Transverse colon (tissue), 4 donors: Measurements from ENCODE around the gene GPRIN3. TPM values are rescaled to one million over a fixed set of nuclear protein-coding genes. Genes with fewer than 3 reads are reported as not detected.
A peak's percentile ranks its signal among the peaks of the same experiment; 100 is the strongest.

Experiments used
- DNase-seq: peaks from one replicate; pipeline ENCODE4 v3.0.0-alpha.2; 2019
- H3K27ac ChIP-seq, 4 donors: fragments of 200-600 bp; sonication (generic); 2 replicates each; pipeline ENCODE4 v1.5.1; 2016 to 2018; ENCODE audit warnings: inconsistent platforms in 4 of 4
- H3K27me3 ChIP-seq: fragments of 200-600 bp; sonication (generic); 2 replicates; pipeline ENCODE4 v1.5.1; 2017; ENCODE audit warnings: inconsistent platforms
- H3K36me3 ChIP-seq, 4 donors: fragments of 200-600 bp; sonication (generic); 2 replicates each; pipeline ENCODE4 v1.5.1; 2017 to 2019; ENCODE audit warnings: inconsistent platforms in 4 of 4
- H3K4me1 ChIP-seq, 4 donors: fragments of 200-600 bp; sonication (generic); 2 replicates each; pipeline ENCODE4 v1.5.1; 2017 to 2020; ENCODE audit warnings: inconsistent platforms in 4 of 4
- H3K4me3 ChIP-seq, 4 donors: fragments of 200-600 bp; sonication (generic); 1 replicate in 1 of 4; 2 replicates in 3 of 4; pipeline versions ENCODE4 v1.5.1 to v1.6.1; 2017 to 2019; ENCODE audit warnings: inconsistent platforms in 4 of 4
- H3K9me3 ChIP-seq, 2 donors: fragments of 200-600 bp; sonication (generic); 2 replicates each; pipeline ENCODE4 v1.5.1; 2017 to 2019; ENCODE audit warnings: inconsistent platforms in 2 of 2
- EP300 ChIP-seq: sonication (generic); formaldehyde crosslinking; IDR thresholded peaks from one replicate; pipeline ENCODE4 v1.6.1; 2017; ENCODE audit warnings: antibody characterized with exemption, low read depth
- POLR2A ChIP-seq: fragments of 450-650 bp; IDR thresholded peaks from one replicate; pipeline ENCODE4 v1.6.1; 2016; ENCODE audit warnings: antibody characterized with exemption, mild to moderate bottlenecking, moderate library complexity
- POLR2AphosphoS5 ChIP-seq, 3 donors: sonication (generic); formaldehyde crosslinking; IDR thresholded peaks; one replicate each; pipeline ENCODE4 v1.6.1; 2016; ENCODE audit warnings: antibody characterized with exemption in 3 of 3
- WGBS, 2 donors: methylation state at CpG; one replicate each; pipeline ENCODE4 v1.1.5; 2018; ENCODE audit warnings: low coverage in 1 of 2; 5-methylcytosine and 5-hydroxymethylcytosine counted together
- in situ Hi-C, 4 donors: fragments of 200-750 bp; cut with MboI; loops; one replicate each; pipeline versions ENCODE4 v1.15.0 to v1.15.1; 2017; ENCODE audit warnings: low sequenced_read_pairs in 3 of 4, low pct_ligation_motif_present in 1 of 4, low pct_unique_long_range_greater_than_20kb in 1 of 4
- intact Hi-C: fragments of 100-400 bp; cut with DNase I; formaldehyde crosslinking; loops from one replicate; pipeline ENCODE4 v1.15.1; 2023; ENCODE audit warnings: low total_unique reads
- total RNA-seq, 4 donors: library from RNA; depleted of rRNA; stranded (reverse); fragments of >200 nt; gene quantifications; one replicate each; pipeline ENCODE4 v1.1.0, GENCODE V29; 2016
- TF ChIP-seq, protein P1 (sequence below), 5 experiments: fragments of 200-600 bp in 3 of 5; fragments of 450-650 bp in 2 of 5; sonication (generic) in 3 of 5; IDR thresholded peaks; 1 replicate in 2 of 5; 2 replicates in 3 of 5; pipeline ENCODE4 v1.5.1; 2016 to 2017; ENCODE audit warnings: antibody characterized with exemption in 5 of 5, inconsistent platforms in 3 of 5, mild to moderate bottlenecking in 2 of 5, moderate library complexity in 1 of 5

The GPRIN3 gene
- total RNA-seq, 4 donors from 2014 or later = 10.1 to 21.4 (median 12.8) TPM

DNA sequence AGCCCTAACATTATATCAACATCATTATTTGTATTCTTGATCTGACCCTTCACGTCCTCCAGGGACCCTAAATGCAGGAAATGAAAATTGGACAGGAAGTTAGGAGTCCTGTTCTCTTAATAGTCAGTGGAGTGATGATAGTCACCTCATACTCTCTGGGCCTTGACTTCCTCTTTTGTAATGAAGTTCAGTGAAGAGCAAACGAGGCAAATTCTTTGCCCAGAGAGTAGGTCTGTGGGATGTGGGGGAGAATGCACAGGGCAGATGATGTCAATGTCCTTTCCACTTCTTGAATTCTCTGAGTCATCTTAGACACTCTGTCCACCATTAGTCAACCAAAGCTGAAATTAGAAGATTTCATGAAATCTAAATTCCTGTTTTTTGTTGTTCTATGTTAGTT, 17.1 kb upstream of the GPRIN3 start:
- WGBS, 2 donors = 42 to 52% methylated on average over 2 of the region's 2 CpGs
- no peak overlapping the region for H3K27ac ChIP-seq
- no peak overlapping the region for H3K4me3 ChIP-seq
- no peaks in the 10 kb centered on the region for H3K9me3 ChIP-seq
- H3K27me3 ChIP-seq = no peaks in the 10 kb centered on the region
- no peak for DNase-seq
- TF ChIP-seq, protein P1, sequence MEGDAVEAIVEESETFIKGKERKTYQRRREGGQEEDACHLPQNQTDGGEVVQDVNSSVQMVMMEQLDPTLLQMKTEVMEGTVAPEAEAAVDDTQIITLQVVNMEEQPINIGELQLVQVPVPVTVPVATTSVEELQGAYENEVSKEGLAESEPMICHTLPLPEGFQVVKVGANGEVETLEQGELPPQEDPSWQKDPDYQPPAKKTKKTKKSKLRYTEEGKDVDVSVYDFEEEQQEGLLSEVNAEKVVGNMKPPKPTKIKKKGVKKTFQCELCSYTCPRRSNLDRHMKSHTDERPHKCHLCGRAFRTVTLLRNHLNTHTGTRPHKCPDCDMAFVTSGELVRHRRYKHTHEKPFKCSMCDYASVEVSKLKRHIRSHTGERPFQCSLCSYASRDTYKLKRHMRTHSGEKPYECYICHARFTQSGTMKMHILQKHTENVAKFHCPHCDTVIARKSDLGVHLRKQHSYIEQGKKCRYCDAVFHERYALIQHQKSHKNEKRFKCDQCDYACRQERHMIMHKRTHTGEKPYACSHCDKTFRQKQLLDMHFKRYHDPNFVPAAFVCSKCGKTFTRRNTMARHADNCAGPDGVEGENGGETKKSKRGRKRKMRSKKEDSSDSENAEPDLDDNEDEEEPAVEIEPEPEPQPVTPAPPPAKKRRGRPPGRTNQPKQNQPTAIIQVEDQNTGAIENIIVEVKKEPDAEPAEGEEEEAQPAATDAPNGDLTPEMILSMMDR (IDR thresholded peaks at IDR 0.05) = no peak
- TF ChIP-seq EP300 = no peak
- TF ChIP-seq POLR2A = no peak
- no peak for TF ChIP-seq POLR2AphosphoS5 (IDR thresholded peaks at IDR 0.05)
- no peaks in the 10 kb centered on the region for H3K4me1 ChIP-seq
- intact Hi-C loops = no loop called here
- H3K36me3 ChIP-seq = no peaks in the 10 kb centered on the region
- in situ Hi-C loops = no loop called here

DNA sequence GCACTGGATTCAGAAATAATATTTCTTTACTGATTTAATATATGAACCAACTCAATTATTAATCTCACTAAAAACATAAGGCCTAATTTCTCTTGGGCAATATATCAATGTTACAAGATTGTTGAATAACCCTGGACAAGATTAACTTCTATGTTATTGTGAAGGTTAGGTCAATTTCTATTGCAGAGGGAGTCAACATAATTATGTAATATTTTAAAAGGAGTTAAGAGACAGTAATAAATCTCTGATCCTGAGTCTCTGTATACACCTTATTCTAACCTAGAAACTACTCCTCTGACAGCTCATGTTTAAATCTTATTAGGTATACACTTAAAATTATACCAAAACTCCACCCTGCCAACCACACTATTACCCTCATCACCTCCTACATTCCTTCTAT, 15.1 kb upstream of the GPRIN3 start:
- no peaks in the 10 kb centered on the region for H3K27me3 ChIP-seq
- intact Hi-C loops (no loop called here), in situ Hi-C loops (no loop called here)
- no peak for TF ChIP-seq EP300
- TF ChIP-seq, protein P1 (IDR thresholded peaks at IDR 0.05) = no peak
- no peak for TF ChIP-seq POLR2AphosphoS5 (IDR thresholded peaks at IDR 0.05)
- no peak for TF ChIP-seq POLR2A
- no peaks in the 10 kb centered on the region for H3K36me3 ChIP-seq
- H3K9me3 ChIP-seq = no peaks in the 10 kb centered on the region
- no peak for DNase-seq
- H3K4me3 ChIP-seq = no peak overlapping the region
- peaks cover 0 to 6% (median 0%) of the 10 kb centered on the region in 4 donors for H3K4me1 ChIP-seq
- H3K27ac ChIP-seq = no peak overlapping the region

DNA sequence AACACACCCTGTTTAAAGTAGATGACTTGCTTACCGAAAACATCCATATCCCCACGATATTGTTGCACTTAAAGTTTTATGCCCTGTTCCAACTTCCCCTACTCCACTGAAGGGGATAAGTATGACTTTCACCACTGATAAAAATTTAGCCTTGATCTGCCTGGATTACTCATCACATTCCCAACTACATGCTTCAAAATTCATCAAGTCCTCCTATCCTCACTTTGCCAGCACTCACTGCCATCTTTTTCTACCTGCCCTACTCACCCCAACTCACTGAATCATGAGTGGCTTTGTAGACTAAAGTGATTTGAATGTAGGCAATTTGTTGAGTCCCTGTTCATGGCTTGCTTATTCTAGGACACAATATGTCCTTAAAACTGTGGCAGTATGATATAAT, 12.2 kb upstream of the GPRIN3 start:
- intact Hi-C loops = no loop called here
- in situ Hi-C loops = no loop called here
- H3K27me3 ChIP-seq = no peaks in the 10 kb centered on the region
- peaks cover 0 to 26% (median 11%) of the 10 kb centered on the region in 4 donors for H3K4me1 ChIP-seq
- no peak overlapping the region for H3K27ac ChIP-seq
- no peaks in the 10 kb centered on the region for H3K9me3 ChIP-seq
- DNase-seq = no peak
- WGBS, 2 donors = 96 to 100% methylated on average over 1 to 2 of the region's 2 CpGs
- H3K36me3 ChIP-seq = no peaks in the 10 kb centered on the region
- no peak overlapping the region for H3K4me3 ChIP-seq
- TF ChIP-seq, protein P1 (IDR thresholded peaks at IDR 0.05) = no peak
- TF ChIP-seq EP300 (no peak), POLR2AphosphoS5 (IDR thresholded peaks at IDR 0.05) (no peak), POLR2A (no peak)

DNA sequence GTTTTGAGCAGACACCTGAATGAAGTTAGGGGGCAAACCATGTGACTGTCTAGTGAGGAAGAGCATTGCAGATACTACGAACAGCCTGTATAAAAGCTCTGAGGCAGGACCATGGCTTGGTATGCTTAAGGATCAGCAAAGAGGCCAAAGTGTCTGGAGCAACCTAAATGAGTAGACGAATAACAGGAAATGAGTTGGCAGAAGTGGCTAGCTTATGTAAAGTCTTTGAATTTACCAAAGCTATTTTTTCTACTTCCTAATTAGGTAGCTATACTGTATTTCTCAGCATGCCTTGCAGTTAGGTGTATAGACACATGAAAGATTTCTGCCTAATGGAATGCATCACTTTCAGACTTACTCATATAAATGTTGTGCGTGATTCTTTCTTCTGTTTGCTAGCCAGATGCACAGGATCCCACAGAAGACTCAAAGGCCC, 9.3 kb upstream of the GPRIN3 start:
- TF ChIP-seq, protein P1 (IDR thresholded peaks at IDR 0.05) = no peak
- no peak for TF ChIP-seq POLR2A
- TF ChIP-seq POLR2AphosphoS5 (IDR thresholded peaks at IDR 0.05) = no peak
- TF ChIP-seq EP300 = no peak
- H3K27me3 ChIP-seq = no peaks in the 10 kb centered on the region

More for the DNA sequence above, 9.3 kb upstream of the GPRIN3 start:
- H3K27ac ChIP-seq = peak overlapping the region in 3 of 4 donors; percentile 4 to 47 (median 44)
- H3K4me1 ChIP-seq = peaks cover 0 to 26% (median 11%) of the 10 kb centered on the region in 4 donors
- no peak overlapping the region for H3K4me3 ChIP-seq
- no peaks in the 10 kb centered on the region for H3K36me3 ChIP-seq
- no peak for DNase-seq
- in situ Hi-C loops = no loop called here
- intact Hi-C loops = no loop called here
- 19 to 34% methylated on average over 3 of the region's 3 CpGs for WGBS, 2 donors
- H3K9me3 ChIP-seq = no peaks in the 10 kb centered on the region
